Vagina (tissue), 2 donors: ENCODE results near the gene SH3GL3.

ENCODE experiments used
- POLR2A ChIP-seq, 2 donors: fragments of 450-650 bp; IDR thresholded peaks; one replicate each; pipeline ENCODE4 v1.6.1; 2017; ENCODE audit warnings: antibody characterized with exemption in 2 of 2, mild to moderate bottlenecking in 2 of 2, moderate library complexity in 2 of 2
- POLR2AphosphoS5 ChIP-seq, 2 donors: sonication (generic); formaldehyde crosslinking; IDR thresholded peaks; one replicate each; pipeline ENCODE4 v1.9.0; 2017; ENCODE audit warnings: antibody characterized with exemption in 2 of 2, mild to moderate bottlenecking in 2 of 2, low read depth in 1 of 2; ENCODE audit not compliant: insufficient read depth in 1 of 2
- TF ChIP-seq, protein P1 (sequence below), 3 experiments: fragments of 450-650 bp in 2 of 3; fragments of 200-600 bp in 1 of 3; sonication (generic) in 1 of 3; IDR thresholded peaks; one replicate each; pipeline ENCODE4 v1.5.1; 2017 to 2019; ENCODE audit warnings: antibody characterized with exemption in 3 of 3, mild to moderate bottlenecking in 2 of 3, moderate library complexity in 2 of 3

GRCh38 chr15:83512459-83512858 lies 65.3 kb downstream of the SH3GL3 start:
- TF ChIP-seq, protein P1, sequence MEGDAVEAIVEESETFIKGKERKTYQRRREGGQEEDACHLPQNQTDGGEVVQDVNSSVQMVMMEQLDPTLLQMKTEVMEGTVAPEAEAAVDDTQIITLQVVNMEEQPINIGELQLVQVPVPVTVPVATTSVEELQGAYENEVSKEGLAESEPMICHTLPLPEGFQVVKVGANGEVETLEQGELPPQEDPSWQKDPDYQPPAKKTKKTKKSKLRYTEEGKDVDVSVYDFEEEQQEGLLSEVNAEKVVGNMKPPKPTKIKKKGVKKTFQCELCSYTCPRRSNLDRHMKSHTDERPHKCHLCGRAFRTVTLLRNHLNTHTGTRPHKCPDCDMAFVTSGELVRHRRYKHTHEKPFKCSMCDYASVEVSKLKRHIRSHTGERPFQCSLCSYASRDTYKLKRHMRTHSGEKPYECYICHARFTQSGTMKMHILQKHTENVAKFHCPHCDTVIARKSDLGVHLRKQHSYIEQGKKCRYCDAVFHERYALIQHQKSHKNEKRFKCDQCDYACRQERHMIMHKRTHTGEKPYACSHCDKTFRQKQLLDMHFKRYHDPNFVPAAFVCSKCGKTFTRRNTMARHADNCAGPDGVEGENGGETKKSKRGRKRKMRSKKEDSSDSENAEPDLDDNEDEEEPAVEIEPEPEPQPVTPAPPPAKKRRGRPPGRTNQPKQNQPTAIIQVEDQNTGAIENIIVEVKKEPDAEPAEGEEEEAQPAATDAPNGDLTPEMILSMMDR (IDR thresholded peaks at IDR 0.05) = no peak
- TF ChIP-seq POLR2AphosphoS5 (IDR thresholded peaks at IDR 0.05; ENCODE audit: insufficient read depth in 1 of 2, low read depth in 1 of 2) = no peak
- TF ChIP-seq POLR2A (IDR thresholded peaks at IDR 0.05) = no peak
